ENCODE results near the gene ADAT3. TPM values are rescaled to one million over a fixed set of nuclear protein-coding genes. Genes with fewer than 3 reads are reported as not detected.
"Not testable (repeated sequence)": the region's sequence is repeated elsewhere in the genome, so short reads cannot be mapped to it uniquely, and the experiment has no call there.

Gene ADAT3
- total RNA-seq, 3 donors from 2014 or later = 12.5 to 21.9 (median 19.6) TPM

GRCh38 chr19:1882089-1882785, 23.0 kb upstream of the ADAT3 start:
- no peaks in the 10 kb centered on the region for H3K36me3 ChIP-seq (ENCODE audit: low read depth)
- ATAC-seq (peak; percentile 14), DNase-seq (peak in 2 of 3 donors; percentile 34 to 66)
- peaks cover 19% of the 10 kb centered on the region for H3K4me1 ChIP-seq (ENCODE audit: low read depth)
- H3K9me3 ChIP-seq = no peaks in the 10 kb centered on the region
- TF ChIP-seq CTCF (IDR thresholded peaks at IDR 0.05) = no peak
- intact Hi-C loops (cut with DNase I, micrococcal nuclease) = no loop called here
- no peak overlapping the region for H3K4me3 ChIP-seq

GRCh38 chr19:1882786-1883692, 22.2 kb upstream of the ADAT3 start:
- no peak for ATAC-seq

GRCh38 chr19:1883784-1884183, 21.4 kb upstream of the ADAT3 start:
- Histone ChIP-seq H3K9me3 (no peaks in the 10 kb centered on the region), H3K36me3 (ENCODE audit: low read depth) (no peaks in the 10 kb centered on the region), H3K4me1 (ENCODE audit: low read depth) (peaks cover 19% of the 10 kb centered on the region), H3K4me3 (no peak overlapping the region)
- no peak for TF ChIP-seq CTCF (IDR thresholded peaks at IDR 0.05)
- intact Hi-C loops (cut with DNase I, micrococcal nuclease) = no loop called here
- ATAC-seq (peak; percentile 5), DNase-seq (peak in 1 of 3 donors; percentile 41)

More at GRCh38 chr19:1882786-1883692, 22.2 kb upstream of the ADAT3 start:
- peak in 1 of 3 donors; percentile 35 for DNase-seq
- H3K4me3 ChIP-seq = no peak overlapping the region
- H3K9me3 ChIP-seq = no peaks in the 10 kb centered on the region
- intact Hi-C loops (cut with DNase I, micrococcal nuclease) = no loop called here
- no peaks in the 10 kb centered on the region for H3K36me3 ChIP-seq (ENCODE audit: low read depth)
- peaks cover 19% of the 10 kb centered on the region for H3K4me1 ChIP-seq (ENCODE audit: low read depth)
- no peak for TF ChIP-seq CTCF (IDR thresholded peaks at IDR 0.05)

GRCh38 chr19:1884291-1884718, 20.9 kb upstream of the ADAT3 start:
- DNase-seq (peak in 2 of 3 donors; percentile 52 to 53), ATAC-seq (peak; percentile 68)
- Histone ChIP-seq H3K9me3 (no peaks in the 10 kb centered on the region), H3K36me3 (ENCODE audit: low read depth) (no peaks in the 10 kb centered on the region), H3K4me1 (ENCODE audit: low read depth) (peaks cover 19% of the 10 kb centered on the region), H3K4me3 (peak overlapping the region; percentile 69)
- TF ChIP-seq CTCF (IDR thresholded peaks at IDR 0.05) = no peak
- intact Hi-C loops (cut with DNase I, micrococcal nuclease) = no loop called here

GRCh38 chr19:1884719-1885334, 20.4 kb upstream of the ADAT3 start:
- H3K36me3 ChIP-seq (ENCODE audit: low read depth) = no peaks in the 10 kb centered on the region
- H3K4me1 ChIP-seq (ENCODE audit: low read depth) = peaks cover 19% of the 10 kb centered on the region
- no peak for TF ChIP-seq CTCF (IDR thresholded peaks at IDR 0.05)
- ATAC-seq (peak; percentile 33), DNase-seq (peak in 1 of 3 donors; percentile 63)
- peak overlapping the region; percentile 69 for H3K4me3 ChIP-seq
- intact Hi-C loops (cut with DNase I, micrococcal nuclease) = no loop called here
- H3K9me3 ChIP-seq = no peaks in the 10 kb centered on the region

- H3K36me3 ChIP-seq (ENCODE audit: low read depth); H3K9me3 ChIP-seq; intact Hi-C loops (cut with DNase I, micrococcal nuclease): not testable (repeated sequence)
- peak; percentile 95 for ATAC-seq
- peak; percentile 96 to 98 (median 98) for DNase-seq
- Histone ChIP-seq H3K4me1 (ENCODE audit: low read depth) (peaks cover 19% of the 10 kb centered on the region), H3K4me3 (peak within 1 kb of the TSS; percentile 69)
These were observed 19.6 kb upstream of the ADAT3 start, which contains the start of gene ABHD17A for GRCh38 chr19:1885398-1886119. ABHD17A (minus strand) TSS chr19:1885496; CDS start chr19:1881566, 3,930 bp downstream.

GRCh38 chr19:1886360-1886759, 18.8 kb upstream of the ADAT3 start:
- DNase-seq; H3K4me3 ChIP-seq; H3K9me3 ChIP-seq; H3K36me3 ChIP-seq (ENCODE audit: low read depth); ATAC-seq; intact Hi-C loops (cut with DNase I, micrococcal nuclease): not testable (repeated sequence)
- peaks cover 17% of the 10 kb centered on the region for H3K4me1 ChIP-seq (ENCODE audit: low read depth)

All from mucosa of descending colon (tissue), 3 donors.